Measurements from ENCODE around the gene UROD.
"Not testable (repeated sequence)": the region's sequence is repeated elsewhere in the genome, so short reads cannot be mapped to it uniquely, and the experiment has no call there.

UROD gene

DNA sequence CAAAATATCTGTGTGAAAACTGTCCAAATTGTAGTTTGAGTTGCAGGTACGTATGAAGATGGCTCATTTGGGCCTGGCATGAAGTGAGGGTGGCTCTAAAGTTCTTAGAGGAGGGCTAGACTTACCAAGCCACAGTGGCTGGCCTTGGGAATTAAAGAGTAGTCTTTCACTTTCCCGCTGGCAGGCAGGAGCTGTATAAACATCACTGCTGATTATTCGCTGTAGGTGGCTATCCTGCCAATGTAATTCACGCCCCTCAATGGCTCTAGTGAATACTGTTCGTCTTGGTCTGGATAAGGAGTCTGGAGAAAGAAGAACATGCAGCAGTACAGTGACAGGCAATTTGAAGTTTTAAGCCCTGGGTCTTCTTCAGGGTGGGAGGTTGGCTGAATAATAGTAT is 31.0 kb downstream of the UROD start:
- DNase-seq = no peak

- DNase-seq = no peak
These were observed 32.9 kb downstream of the UROD start for GRCh38 chr1:45044916-45045315.

DNA sequence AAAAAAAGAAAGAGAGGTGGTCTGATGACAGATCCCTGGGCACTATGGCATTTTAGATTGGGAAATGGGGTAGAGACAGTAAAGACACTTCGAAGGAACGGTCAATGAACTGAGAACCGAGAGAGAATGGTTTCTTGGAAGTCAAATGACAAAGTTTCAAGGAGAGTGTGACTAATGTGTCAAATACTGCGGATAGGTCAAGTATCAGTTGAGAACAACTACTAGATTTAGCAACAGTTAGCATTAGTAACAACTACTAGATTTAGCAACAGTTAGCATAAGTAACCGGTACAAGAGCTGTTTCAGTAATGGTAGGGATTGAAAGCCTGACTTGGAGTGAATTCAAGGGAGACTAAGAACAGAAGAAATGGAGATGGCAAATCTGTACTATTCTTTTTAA is 35.0 kb downstream of the UROD start:
- no peak for DNase-seq

- peak; percentile 11 for DNase-seq
These were observed 39.1 kb downstream of the UROD start for GRCh38 chr1:45051005-45051772.

DNA sequence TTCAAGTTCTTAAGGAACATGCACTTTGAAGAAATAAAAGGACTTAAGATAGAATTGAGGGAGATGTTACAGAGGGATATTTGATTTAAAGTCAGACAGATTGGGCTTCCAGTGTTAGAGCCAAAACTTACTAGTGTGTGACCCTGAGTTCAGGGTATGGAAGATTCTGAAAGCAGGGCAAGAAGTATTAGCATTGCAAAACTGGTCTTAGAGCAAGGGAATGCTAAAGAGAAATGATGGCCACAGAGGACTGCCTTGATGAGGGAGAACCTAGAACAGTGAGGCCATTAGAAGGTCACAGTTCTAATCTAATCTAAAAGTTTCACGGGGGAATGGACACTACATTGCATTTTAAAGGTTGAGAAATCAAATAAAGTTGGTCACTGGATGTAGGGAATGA is 45.5 kb downstream of the UROD start:
- no peak for DNase-seq

GRCh38 chr1:45059829-45060228 is 47.8 kb downstream of the UROD start:
- no peak for DNase-seq

GRCh38 chr1:45062463-45062862 is 50.4 kb downstream of the UROD start:
- not testable (repeated sequence) for DNase-seq

GRCh38 chr1:45065083-45065482 is 53.0 kb downstream of the UROD start:
- no peak for DNase-seq
